ENCODE data around the gene ARID5A. TPM values are rescaled to one million over a fixed set of nuclear protein-coding genes. Genes with fewer than 3 reads are reported as not detected.

ARID5A gene
- total RNA-seq, 1 experiment from 2014 or later = 3.3 TPM

- CTCF ChIA-PET = no interaction called here
- BruUV-seq (replicated peaks) = no TSS peak
- Mint-ChIP-seq H3K4me1 (ENCODE audit: low read depth, unreplicated experiment) (peaks cover 5% of the 10 kb centered on the region), H3K36me3 (ENCODE audit: insufficient read depth, unreplicated experiment) (no peaks in the 10 kb centered on the region), H3K9me3 (ENCODE audit: unreplicated experiment) (no peaks in the 10 kb centered on the region), H3K4me3 (ENCODE audit: unreplicated experiment) (no peak overlapping the region), H3K27ac (ENCODE audit: unreplicated experiment) (no peak overlapping the region), H3K27me3 (ENCODE audit: insufficient read depth, unreplicated experiment) (no peaks in the 10 kb centered on the region)
- intact Hi-C loops (cut with micrococcal nuclease; ENCODE audit: unreplicated experiment) = no loop called here
- POLR2A ChIA-PET = no interaction called here
- no peak overlapping the region for H3K4me3 ChIP-seq (ENCODE audit: low read depth, low read length)
- no peaks in the 10 kb centered on the region for H3K36me3 ChIP-seq (ENCODE audit: control insufficient read depth, insufficient read depth, low read length)
- no peaks in the 10 kb centered on the region for H3K27me3 ChIP-seq (replicated peaks; ENCODE audit: control insufficient read depth, insufficient read depth, low read length)
- TF ChIP-seq CTCF (IDR thresholded peaks at IDR 0.05; ENCODE audit: insufficient read depth in 1 of 2, low read depth in 1 of 2, low read length in 1 of 2, severe bottlenecking in 1 of 2, unreplicated experiment in 1 of 2) = no peak
- no peaks in the 10 kb centered on the region for H3K9me3 ChIP-seq
- H3K4me1 ChIP-seq = peaks cover 7% of the 10 kb centered on the region
- DNase-seq = no peak
Measured at GRCh38 chr2:96533292-96534073, 3.1 kb upstream of the ARID5A start.

GRCh38 chr2:96534141-96534540, 2.4 kb upstream of the ARID5A start:
- H3K9me3 Mint-ChIP-seq (ENCODE audit: unreplicated experiment) = no peaks in the 10 kb centered on the region
- CTCF ChIA-PET = no interaction called here
- intact Hi-C loops (cut with micrococcal nuclease; ENCODE audit: unreplicated experiment) = no loop called here
- BruUV-seq (replicated peaks) = no TSS peak
- H3K27me3 Mint-ChIP-seq (ENCODE audit: insufficient read depth, unreplicated experiment) = no peaks in the 10 kb centered on the region
- DNase-seq = no peak
- no peak for TF ChIP-seq CTCF (IDR thresholded peaks at IDR 0.05; ENCODE audit: insufficient read depth in 1 of 2, low read depth in 1 of 2, low read length in 1 of 2, severe bottlenecking in 1 of 2, unreplicated experiment in 1 of 2)
- Histone ChIP-seq H3K9me3 (no peaks in the 10 kb centered on the region), H3K4me1 (peaks cover 7% of the 10 kb centered on the region), H3K27me3 (replicated peaks; ENCODE audit: control insufficient read depth, insufficient read depth, low read length) (no peaks in the 10 kb centered on the region), H3K4me3 (ENCODE audit: low read depth, low read length) (no peak overlapping the region), H3K36me3 (ENCODE audit: control insufficient read depth, insufficient read depth, low read length) (no peaks in the 10 kb centered on the region)
- no peak overlapping the region for H3K27ac Mint-ChIP-seq (ENCODE audit: unreplicated experiment)
- H3K36me3 Mint-ChIP-seq (ENCODE audit: insufficient read depth, unreplicated experiment) = no peaks in the 10 kb centered on the region
- no peak overlapping the region for H3K4me3 Mint-ChIP-seq (ENCODE audit: unreplicated experiment)
- H3K4me1 Mint-ChIP-seq (ENCODE audit: low read depth, unreplicated experiment) = peaks cover 5% of the 10 kb centered on the region
- POLR2A ChIA-PET = no interaction called here

- Mint-ChIP-seq H3K36me3 (ENCODE audit: insufficient read depth, unreplicated experiment) (no peaks in the 10 kb centered on the region), H3K27me3 (ENCODE audit: insufficient read depth, unreplicated experiment) (no peaks in the 10 kb centered on the region), H3K27ac (ENCODE audit: unreplicated experiment) (no peak overlapping the region), H3K4me1 (ENCODE audit: low read depth, unreplicated experiment) (peaks cover 5% of the 10 kb centered on the region), H3K9me3 (ENCODE audit: unreplicated experiment) (no peaks in the 10 kb centered on the region), H3K4me3 (ENCODE audit: unreplicated experiment) (no peak overlapping the region)
- TF ChIP-seq CTCF (IDR thresholded peaks at IDR 0.05; ENCODE audit: insufficient read depth in 1 of 2, low read depth in 1 of 2, low read length in 1 of 2, severe bottlenecking in 1 of 2, unreplicated experiment in 1 of 2) = no peak
- H3K9me3 ChIP-seq = no peaks in the 10 kb centered on the region
- no peak overlapping the region for H3K4me3 ChIP-seq (ENCODE audit: low read depth, low read length)
- ChIA-PET CTCF (no interaction called here), POLR2A (no interaction called here)
- H3K27me3 ChIP-seq (replicated peaks; ENCODE audit: control insufficient read depth, insufficient read depth, low read length) = no peaks in the 10 kb centered on the region
- peaks cover 7% of the 10 kb centered on the region for H3K4me1 ChIP-seq
- no TSS peak for BruUV-seq (replicated peaks)
- no peaks in the 10 kb centered on the region for H3K36me3 ChIP-seq (ENCODE audit: control insufficient read depth, insufficient read depth, low read length)
- intact Hi-C loops (cut with micrococcal nuclease; ENCODE audit: unreplicated experiment) = no loop called here
- no peak for DNase-seq
Measured at GRCh38 chr2:96534701-96535181, 1.8 kb upstream of the ARID5A start.
